Liver (tissue), 9 donors: ENCODE results near the gene CUTA. TPM values are rescaled to one million over a fixed set of nuclear protein-coding genes. Genes with fewer than 3 reads are reported as not detected.

Experiments
- DNase-seq: peaks from one replicate; pipeline ENCODE4 v3.0.0-alpha.2; 2017; ENCODE audit warnings: low spot score
- H3K27ac ChIP-seq, 2 donors: one replicate each; pipeline ENCODE4 v1.7.0; 2013; ENCODE audit warnings: inconsistent platforms in 2 of 2, low read length in 2 of 2, control low read depth in 1 of 2, low read depth in 1 of 2, mild to moderate bottlenecking in 1 of 2
- H3K27me3 ChIP-seq, 4 donors: one replicate each; pipeline versions ENCODE4 v1.6.1 to v1.7.0; 2013; ENCODE audit warnings: low read length in 3 of 4, inconsistent platforms in 1 of 4, mild to moderate bottlenecking in 1 of 4, moderate library complexity in 1 of 4; ENCODE audit not compliant: control insufficient read depth in 4 of 4, insufficient read depth in 4 of 4
- H3K36me3 ChIP-seq, 4 donors: one replicate each; pipeline versions ENCODE4 v1.6.1 to v1.7.0; 2013; ENCODE audit warnings: low read length in 3 of 4, mild to moderate bottlenecking in 3 of 4, low read depth in 1 of 4, moderate library complexity in 1 of 4; ENCODE audit not compliant: control insufficient read depth in 4 of 4, insufficient read depth in 3 of 4
- H3K4me1 ChIP-seq, 4 donors: one replicate each; pipeline versions ENCODE4 v1.6.1 to v1.7.0; 2013; ENCODE audit warnings: low read length in 3 of 4, mild to moderate bottlenecking in 3 of 4, moderate library complexity in 1 of 4; ENCODE audit not compliant: control insufficient read depth in 4 of 4, insufficient read depth in 4 of 4
- H3K4me3 ChIP-seq, 3 donors: one replicate each; pipeline versions ENCODE4 v1.6.1 to v1.7.0; 2013; ENCODE audit warnings: low read length in 3 of 3, control low read depth in 1 of 3, low read depth in 1 of 3, mild to moderate bottlenecking in 1 of 3
- H3K9ac ChIP-seq, 2 donors: one replicate each; pipeline ENCODE4 v1.7.0; 2013; ENCODE audit warnings: low read length in 2 of 2, mild to moderate bottlenecking in 2 of 2, moderate library complexity in 2 of 2, control low read depth in 1 of 2, low read depth in 1 of 2
- H3K9me3 ChIP-seq, 4 donors: one replicate each; pipeline versions ENCODE4 v1.6.1 to v1.7.0; 2013; ENCODE audit warnings: low read length in 3 of 4; ENCODE audit not compliant: control insufficient read depth in 4 of 4
- EGR1 ChIP-seq, 2 donors: IDR thresholded peaks; 2 replicates each; pipeline ENCODE4 v1.6.1; 2016 to 2018; ENCODE audit warnings: antibody characterized with exemption in 2 of 2, low read depth in 2 of 2
- FOXA1 ChIP-seq: IDR thresholded peaks from 2 replicates; pipeline ENCODE4 v1.6.1; 2016; ENCODE audit warnings: antibody characterized with exemption
- FOXA2 ChIP-seq: IDR thresholded peaks from 2 replicates; pipeline ENCODE4 v1.6.1; 2016; ENCODE audit warnings: antibody characterized with exemption
- GABPA ChIP-seq, 2 donors: IDR thresholded peaks in 1 of 2; conservative IDR thresholded peaks in 1 of 2; 2 replicates each; pipeline ENCODE4 v1.6.1; 2016; ENCODE audit warnings: antibody characterized with exemption in 2 of 2, mild to moderate bottlenecking in 1 of 2, moderate library complexity in 1 of 2
- HNF4A ChIP-seq, 2 donors: conservative IDR thresholded peaks; 2 replicates each; pipeline ENCODE4 v1.6.1; 2016; ENCODE audit warnings: antibody characterized with exemption in 2 of 2, mild to moderate bottlenecking in 2 of 2
- HNF4G ChIP-seq: IDR thresholded peaks from 2 replicates; pipeline ENCODE4 v1.6.1; 2016; ENCODE audit warnings: antibody characterized with exemption
- JUND ChIP-seq, 2 donors: IDR thresholded peaks; 2 replicates each; pipeline ENCODE4 v1.6.1; 2016; ENCODE audit warnings: antibody characterized with exemption in 2 of 2
- NR2F2 ChIP-seq: IDR thresholded peaks from 2 replicates; pipeline ENCODE4 v1.6.1; 2016; ENCODE audit warnings: antibody characterized with exemption
- RAD21 ChIP-seq, 2 donors: IDR thresholded peaks; 2 replicates each; pipeline ENCODE4 v1.6.1; 2016; ENCODE audit warnings: antibody characterized with exemption in 2 of 2, mild to moderate bottlenecking in 2 of 2
- REST ChIP-seq: IDR thresholded peaks from 2 replicates; pipeline ENCODE4 v1.6.1; 2016; ENCODE audit warnings: antibody characterized with exemption, mild to moderate bottlenecking
- RXRA ChIP-seq, 2 donors: IDR thresholded peaks; 2 replicates each; pipeline ENCODE4 v1.6.1; 2017 to 2018; ENCODE audit warnings: antibody characterized with exemption in 2 of 2, mild to moderate bottlenecking in 1 of 2
- SP1 ChIP-seq: IDR thresholded peaks from 2 replicates; pipeline ENCODE4 v1.6.1; 2018; ENCODE audit warnings: antibody characterized with exemption, mild to moderate bottlenecking
- TAF1 ChIP-seq: conservative IDR thresholded peaks from 2 replicates; pipeline ENCODE4 v1.6.1; 2016; ENCODE audit warnings: antibody characterized with exemption, mild to moderate bottlenecking
- YY1 ChIP-seq: IDR thresholded peaks from 2 replicates; pipeline ENCODE4 v1.6.1; 2016; ENCODE audit warnings: antibody characterized with exemption, mild to moderate bottlenecking
- WGBS: extraction: QIAGEN DNeasy Blood & Tissue Kit; methylation state at CpG from one replicate; pipeline ENCODE4 v1.1.7; 2013; 5-methylcytosine and 5-hydroxymethylcytosine counted together
- polyA plus RNA-seq, 2 donors: library from polyadenylated mRNA; stranded (reverse) in 1 of 2; unstranded in 1 of 2; fragments of 200-250 nt in 1 of 2; fragments of >200 nt in 1 of 2; fragmentation: Nextera tagmentation in 1 of 2; extraction: Ambion mirVana in 1 of 2; gene quantifications; one replicate each; pipeline versions ENCODE4 v1.2.1 to v1.2.3, GENCODE V29; 2013 to 2015
- total RNA-seq, 2 donors: library from RNA; depleted of rRNA; stranded (reverse); fragments of >200 nt; gene quantifications; one replicate each; pipeline ENCODE4 v1.2.3, GENCODE V29; 2014
- TF ChIP-seq, protein P1 (sequence below): IDR thresholded peaks from 2 replicates; pipeline ENCODE4 v1.6.1; 2016; ENCODE audit warnings: antibody characterized with exemption
- TF ChIP-seq, protein P2 (sequence below): IDR thresholded peaks from 2 replicates; pipeline ENCODE4 v1.6.1; 2016; ENCODE audit warnings: antibody characterized with exemption
- donor health status: healthy.
- donor health status: healthy.
- donor health status: healthy.
- donor health status: healthy.
- donor health status: healthy.

CUTA gene
- total and polyA plus RNA-seq, 4 donors: 33.1 to 164 (median 93.2) TPM

DNA sequence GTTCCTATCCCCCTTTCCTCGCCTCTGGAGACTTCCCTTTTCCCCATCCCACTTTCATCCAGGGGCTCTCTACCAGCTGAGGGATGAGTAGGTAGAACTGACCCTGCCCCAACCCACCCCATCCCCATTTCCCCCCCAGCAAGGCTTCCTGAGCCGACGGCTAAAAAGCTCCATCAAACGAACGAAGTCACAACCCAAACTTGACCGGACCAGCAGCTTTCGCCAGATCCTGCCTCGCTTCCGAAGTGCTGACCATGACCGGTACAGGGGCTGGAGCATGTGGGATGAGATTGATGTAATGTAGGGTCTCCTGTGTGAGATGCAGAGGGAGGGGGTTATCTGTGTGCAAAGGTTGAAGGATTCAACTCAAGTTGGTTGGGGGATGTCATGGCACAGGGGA, 14.6 kb upstream of the CUTA start:
- no peak for DNase-seq
- Histone ChIP-seq H3K27ac (no peak overlapping the region), H3K4me3 (no peak overlapping the region), H3K4me1 (peaks cover 6 to 32% (median 18%) of the 10 kb centered on the region in 4 donors), H3K27me3 (no peaks in the 10 kb centered on the region), H3K36me3 (peaks cover 0 to 6% (median 0%) of the 10 kb centered on the region in 4 donors), H3K9me3 (no peaks in the 10 kb centered on the region), H3K9ac (no peak overlapping the region)
- WGBS: 82% methylated on average over 10 of the region's 10 CpGs
- no peak for TF ChIP-seq NR2F2
- TF ChIP-seq YY1: no peak
- no peak for TF ChIP-seq JUND (IDR thresholded peaks at IDR 0.05)
- TF ChIP-seq FOXA1: no peak
- TF ChIP-seq, protein P1, sequence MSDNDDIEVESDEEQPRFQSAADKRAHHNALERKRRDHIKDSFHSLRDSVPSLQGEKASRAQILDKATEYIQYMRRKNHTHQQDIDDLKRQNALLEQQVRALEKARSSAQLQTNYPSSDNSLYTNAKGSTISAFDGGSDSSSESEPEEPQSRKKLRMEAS: no peak
- no peak for TF ChIP-seq GABPA (IDR thresholded peaks at IDR 0.05 in 1 of 2, conservative IDR thresholded peaks at IDR 0.05 in 1 of 2)
- TF ChIP-seq RXRA (IDR thresholded peaks at IDR 0.05): no peak
- no peak for TF ChIP-seq FOXA2
- no peak for TF ChIP-seq HNF4A (conservative IDR thresholded peaks at IDR 0.05)
- TF ChIP-seq, protein P2, sequence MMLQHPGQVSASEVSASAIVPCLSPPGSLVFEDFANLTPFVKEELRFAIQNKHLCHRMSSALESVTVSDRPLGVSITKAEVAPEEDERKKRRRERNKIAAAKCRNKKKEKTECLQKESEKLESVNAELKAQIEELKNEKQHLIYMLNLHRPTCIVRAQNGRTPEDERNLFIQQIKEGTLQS: no peak
- TF ChIP-seq HNF4G: no peak
- no peak for TF ChIP-seq SP1
- no peak for TF ChIP-seq TAF1
- TF ChIP-seq REST: no peak
- TF ChIP-seq EGR1 (IDR thresholded peaks at IDR 0.05; ENCODE audit: low read depth in 2 of 2): no peak
- no peak for TF ChIP-seq RAD21 (IDR thresholded peaks at IDR 0.05)

GRCh38 chr6:33431880-33432541, 14.1 kb upstream of the CUTA start:
- Histone ChIP-seq H3K4me3 (no peak overlapping the region), H3K36me3 (peaks cover 0 to 6% (median 0%) of the 10 kb centered on the region in 4 donors), H3K9me3 (no peaks in the 10 kb centered on the region), H3K9ac (no peak overlapping the region), H3K4me1 (peaks cover 8 to 37% (median 22%) of the 10 kb centered on the region in 4 donors), H3K27ac (no peak overlapping the region), H3K27me3 (no peaks in the 10 kb centered on the region)
- no peak for DNase-seq
- WGBS: 73% methylated on average over 12 of the region's 12 CpGs
- no peak for TF ChIP-seq TAF1
